ENCODE results near the gene GMPPB. TPM values are rescaled to one million over a fixed set of nuclear protein-coding genes. Genes with fewer than 3 reads are reported as not detected.

GMPPB gene
- 84.3 and 88.1 TPM in 2 replicates for total RNA-seq (2022)
- percentile 92 among the genes with signal in this experiment for Bru-seq, nascent RNA
- BruChase-seq, experiment 1, labeled RNA remaining after a 6-hour chase = percentile 96 among the genes with signal in this experiment
- percentile 97 among the genes with signal in this experiment for BruChase-seq, experiment 2, labeled RNA remaining after a 2-hour chase
- long read RNA-seq, full-length matches to known transcripts = 241 of 277 reads
- long read RNA-seq, partial matches to known transcripts = 8 of 277 reads
- long read RNA-seq, other reads (novel, unspliced or antisense) = 28 of 277 reads

DNA sequence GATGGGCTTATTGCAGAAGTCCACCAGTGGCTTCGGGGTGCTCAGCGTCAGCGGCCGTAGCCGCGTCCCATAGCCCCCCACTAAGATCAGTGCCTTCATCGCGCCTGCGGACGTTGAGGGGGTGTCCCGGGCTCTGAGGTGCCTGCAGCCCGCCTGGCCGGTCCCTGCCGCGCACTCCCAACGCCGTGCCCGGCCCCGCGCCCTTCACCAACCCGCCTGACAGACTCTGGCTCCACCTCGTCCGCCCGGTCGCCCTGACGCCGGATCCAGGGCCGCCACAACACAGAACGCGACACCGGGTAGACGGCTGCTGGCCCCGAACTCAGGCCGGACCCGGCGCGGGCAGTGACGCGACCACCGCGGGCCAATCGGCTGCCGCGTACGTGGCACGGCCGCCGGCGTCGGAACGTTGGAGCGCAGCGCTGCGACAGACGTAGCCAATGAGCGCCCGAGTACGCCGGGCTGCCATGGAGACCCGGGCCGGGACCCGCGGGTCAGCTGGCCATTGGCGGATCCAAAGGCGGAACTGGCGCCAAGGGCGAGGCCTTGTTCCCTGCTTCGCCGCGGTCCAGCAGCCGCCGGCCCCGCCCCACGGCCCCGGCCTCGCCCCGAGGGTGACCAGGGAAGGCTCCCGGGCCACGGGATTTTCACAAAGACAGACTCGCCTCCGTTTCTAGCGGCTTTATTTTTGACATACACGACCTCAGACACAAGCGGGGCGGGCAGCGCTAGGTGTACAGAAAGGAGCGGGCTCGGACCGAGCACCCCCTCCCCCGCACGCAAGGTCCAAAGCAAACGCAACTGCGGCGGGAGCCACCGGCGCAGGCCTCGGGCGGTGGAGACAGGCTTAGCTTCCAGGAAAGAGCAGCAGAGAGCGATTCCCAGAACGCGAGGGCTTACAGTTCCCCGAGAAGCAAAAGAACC is at the start of gene GMPPB:
GMPPB (minus strand) TSS at position 324 of the 924 bp plus-strand sequence; CDS start at position 99, 225 bp downstream.
- Mint-ChIP-seq H3K4me3 (ENCODE audit: unreplicated experiment) (peak within 1 kb of the TSS; percentile 83), H3K9me3 (ENCODE audit: unreplicated experiment) (no peaks in the 10 kb centered on the region), H3K4me1 (ENCODE audit: insufficient read depth, unreplicated experiment) (peaks cover 14% of the 10 kb centered on the region), H3K27ac (ENCODE audit: low read depth, unreplicated experiment) (peak within 1 kb of the TSS; percentile 78), H3K36me3 (ENCODE audit: insufficient read depth, unreplicated experiment) (peaks cover 77% of the 10 kb centered on the region), H3K27me3 (ENCODE audit: insufficient read depth, unreplicated experiment) (no peaks in the 10 kb centered on the region)
- no TSS peak for BruUV-seq (replicated peaks)
- peak; percentile 97 for DNase-seq (ENCODE audit: unreplicated experiment)
- ChIA-PET CTCF (interaction anchor here (1.1 to 1.4 kb wide), 2 partner anchors 79 to 116 kb away, joined by 4 read pairs; no protein-coding TSS in a partner anchor), POLR2A (interaction anchor here (0.5 to 2.2 kb wide), 18 partner anchors 8 to 511 kb away, joined by 3 to 13 read pairs (median 4); partner anchors contain the start of genes INKA1 and IP6K1)
- no peak for TF ChIP-seq CTCF (IDR thresholded peaks at IDR 0.05; ENCODE audit: unreplicated experiment)
- intact Hi-C loops (cut with micrococcal nuclease) = loop anchor here (5.0 kb wide), 2 partner anchors 113 to 178 kb away; partner anchors contain the start of gene MST1R

DNA sequence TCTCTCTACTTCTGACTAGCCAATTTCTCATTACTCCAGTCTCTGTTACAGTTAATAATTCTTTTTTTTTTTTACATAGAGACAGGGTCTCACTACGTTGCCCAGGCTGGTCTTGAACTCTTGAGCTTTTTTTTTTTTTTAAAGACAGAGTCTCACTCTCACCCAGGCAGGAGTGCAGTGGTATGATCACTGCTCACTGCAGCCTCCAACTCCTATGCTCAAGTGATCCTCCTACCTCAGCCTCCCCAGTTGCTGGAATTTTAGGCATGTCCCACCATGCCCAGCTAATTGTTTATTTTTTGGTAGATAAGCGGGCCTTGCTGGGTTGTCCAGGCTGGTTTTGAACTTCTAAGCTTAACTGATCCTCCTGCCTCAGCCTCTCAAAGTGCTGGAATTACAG is 49.0 kb upstream of the GMPPB start:
- Mint-ChIP-seq H3K4me3 (ENCODE audit: unreplicated experiment) (no peak overlapping the region), H3K36me3 (ENCODE audit: insufficient read depth, unreplicated experiment) (peaks cover 14% of the 10 kb centered on the region), H3K27me3 (ENCODE audit: insufficient read depth, unreplicated experiment) (no peaks in the 10 kb centered on the region), H3K9me3 (ENCODE audit: unreplicated experiment) (no peaks in the 10 kb centered on the region), H3K4me1 (ENCODE audit: insufficient read depth, unreplicated experiment) (no peaks in the 10 kb centered on the region), H3K27ac (ENCODE audit: low read depth, unreplicated experiment) (no peak overlapping the region)
- CTCF ChIA-PET = interaction anchor here (0.6 to 1.4 kb wide), 2 partner anchors 67 to 297 kb away, joined by 3 read pairs; no protein-coding TSS in a partner anchor
- intact Hi-C loops (cut with micrococcal nuclease) = no loop called here
- TF ChIP-seq CTCF (IDR thresholded peaks at IDR 0.05; ENCODE audit: unreplicated experiment) = no peak
- no TSS peak for BruUV-seq (replicated peaks)
- DNase-seq (ENCODE audit: unreplicated experiment) = no peak
- POLR2A ChIA-PET = interaction anchor here (1.0 to 2.6 kb wide), 2 partner anchors 13 to 27 kb away, joined by 3 to 9 read pairs; partner anchors contain the start of genes CDHR4 and IP6K1

DNA sequence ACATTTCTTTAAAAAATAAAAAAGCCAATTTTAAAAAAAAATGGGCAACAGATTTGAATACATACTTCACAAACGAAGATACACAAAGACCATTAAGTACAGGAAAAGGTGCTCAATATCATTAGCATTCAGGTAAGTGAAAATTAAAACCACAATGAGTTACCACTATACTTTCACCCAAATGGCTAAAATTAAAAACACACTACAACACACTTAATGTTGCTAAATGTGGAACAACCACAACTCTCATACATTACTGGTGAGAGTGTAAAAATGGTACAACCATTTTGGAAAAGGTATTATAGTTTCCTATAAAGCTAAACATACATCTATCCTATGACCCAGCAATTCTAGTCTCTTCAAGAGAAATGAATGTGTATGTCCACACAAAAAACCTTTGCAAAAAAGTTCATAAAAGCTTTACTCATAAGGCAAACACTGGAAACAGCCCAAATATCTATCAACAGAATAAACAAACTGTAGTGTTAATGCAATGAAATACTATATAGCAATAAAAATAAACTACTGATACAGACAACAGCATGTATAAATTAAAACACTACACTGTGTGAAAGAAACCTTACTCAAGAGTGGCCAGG is 47.7 kb upstream of the GMPPB start:
- H3K27ac Mint-ChIP-seq (ENCODE audit: low read depth, unreplicated experiment) = no peak overlapping the region
- no TSS peak for BruUV-seq (replicated peaks)
- no peaks in the 10 kb centered on the region for H3K4me1 Mint-ChIP-seq (ENCODE audit: insufficient read depth, unreplicated experiment)
- H3K4me3 Mint-ChIP-seq (ENCODE audit: unreplicated experiment) = no peak overlapping the region
- POLR2A ChIA-PET = interaction anchor here (0.6 to 2.6 kb wide), 4 partner anchors 13 to 158 kb away, joined by 3 to 9 read pairs (median 5); partner anchors contain the start of genes CDHR4, IP6K1 and MON1A
- DNase-seq (ENCODE audit: unreplicated experiment) = no peak
- no peaks in the 10 kb centered on the region for H3K9me3 Mint-ChIP-seq (ENCODE audit: unreplicated experiment)
- no peaks in the 10 kb centered on the region for H3K27me3 Mint-ChIP-seq (ENCODE audit: insufficient read depth, unreplicated experiment)
- H3K36me3 Mint-ChIP-seq (ENCODE audit: insufficient read depth, unreplicated experiment) = peaks cover 17% of the 10 kb centered on the region
- CTCF ChIA-PET = interaction anchor here (0.6 to 1.4 kb wide), 5 partner anchors 67 to 308 kb away, joined by 3 to 6 read pairs (median 4); no protein-coding TSS in a partner anchor
- intact Hi-C loops (cut with micrococcal nuclease) = no loop called here
- no peak for TF ChIP-seq CTCF (IDR thresholded peaks at IDR 0.05; ENCODE audit: unreplicated experiment)

Data from MCF 10A (cell line).